GM21423 (cell line): ENCODE measurements around the gene YDJC.
"Not testable (repeated sequence)": the region's sequence is repeated elsewhere in the genome, so short reads cannot be mapped to it uniquely, and the experiment has no call there.

Experiments used
- ATAC-seq: cut with Tn5 transposase; IDR thresholded peaks from one replicate; pipeline ENCODE4 v1.9.1; 2021; ENCODE audit warnings: mild to moderate bottlenecking, moderate library complexity; ENCODE audit not compliant: unreplicated experiment

Gene YDJC

GRCh38 chr22:21611210-21611977 is 18.4 kb downstream of the YDJC start:
- no peak for ATAC-seq

GRCh38 chr22:21609556-21610157 is 20.2 kb downstream of the YDJC start:
- ATAC-seq, result not testable (repeated sequence)

DNA sequence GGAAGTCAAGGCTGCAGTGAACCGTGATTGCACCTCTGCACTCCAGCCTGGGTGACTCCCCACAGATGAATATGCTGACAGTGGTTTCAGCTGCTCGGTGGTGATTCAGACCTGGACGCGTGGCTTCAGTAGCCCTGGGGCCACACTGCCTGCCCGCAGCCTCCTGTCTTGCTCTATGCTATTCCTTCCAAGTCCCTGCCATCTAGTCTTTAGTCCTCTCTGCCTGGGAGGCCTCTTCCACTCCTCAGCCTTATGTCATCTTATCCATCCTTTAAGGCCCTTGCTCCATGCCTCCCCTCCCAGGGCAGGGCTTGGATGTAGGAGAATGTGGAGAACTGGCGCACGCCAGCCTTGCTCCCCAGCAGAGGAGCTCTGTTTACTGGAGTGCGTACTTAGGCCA is 23.0 kb downstream of the YDJC start:
- no peak for ATAC-seq

DNA sequence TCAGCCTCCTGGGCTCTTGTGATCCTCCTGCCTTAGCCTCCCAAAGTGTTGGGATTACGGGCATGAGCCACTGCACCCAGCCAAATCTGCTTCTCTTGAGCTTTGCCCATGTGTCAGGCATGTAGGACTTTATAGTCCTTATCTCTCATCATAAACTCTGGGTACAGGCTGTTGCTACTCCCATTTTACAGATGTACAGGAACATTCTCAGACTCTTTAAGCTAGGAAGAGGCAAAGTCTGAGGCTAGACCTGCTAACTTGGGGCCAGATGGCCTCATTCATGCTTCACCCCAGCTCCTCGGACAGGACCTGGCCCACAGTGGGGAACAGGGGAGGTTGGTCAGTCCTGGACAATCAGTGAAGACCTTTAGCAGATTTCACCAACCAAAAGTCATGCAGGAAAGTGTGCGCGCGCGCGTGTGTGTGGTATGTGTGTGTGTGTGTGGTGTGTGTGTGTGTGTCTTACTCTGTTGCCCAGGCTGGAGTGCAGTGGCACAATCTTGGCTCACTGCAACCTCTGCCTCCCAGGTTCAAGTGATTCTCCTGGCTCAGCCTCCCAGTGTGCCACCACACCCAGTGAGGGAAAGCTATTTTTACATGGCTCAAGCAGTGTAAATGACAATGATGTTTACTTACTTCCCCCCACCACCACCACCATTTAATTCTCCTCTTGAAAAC is 23.8 kb downstream of the YDJC start:
- no peak for ATAC-seq

GRCh38 chr22:21603973-21604372 is 25.8 kb downstream of the YDJC start:
- no peak for ATAC-seq

- no peak for ATAC-seq
These were observed 27.2 kb downstream of the YDJC start for GRCh38 chr22:21602579-21602978.

DNA sequence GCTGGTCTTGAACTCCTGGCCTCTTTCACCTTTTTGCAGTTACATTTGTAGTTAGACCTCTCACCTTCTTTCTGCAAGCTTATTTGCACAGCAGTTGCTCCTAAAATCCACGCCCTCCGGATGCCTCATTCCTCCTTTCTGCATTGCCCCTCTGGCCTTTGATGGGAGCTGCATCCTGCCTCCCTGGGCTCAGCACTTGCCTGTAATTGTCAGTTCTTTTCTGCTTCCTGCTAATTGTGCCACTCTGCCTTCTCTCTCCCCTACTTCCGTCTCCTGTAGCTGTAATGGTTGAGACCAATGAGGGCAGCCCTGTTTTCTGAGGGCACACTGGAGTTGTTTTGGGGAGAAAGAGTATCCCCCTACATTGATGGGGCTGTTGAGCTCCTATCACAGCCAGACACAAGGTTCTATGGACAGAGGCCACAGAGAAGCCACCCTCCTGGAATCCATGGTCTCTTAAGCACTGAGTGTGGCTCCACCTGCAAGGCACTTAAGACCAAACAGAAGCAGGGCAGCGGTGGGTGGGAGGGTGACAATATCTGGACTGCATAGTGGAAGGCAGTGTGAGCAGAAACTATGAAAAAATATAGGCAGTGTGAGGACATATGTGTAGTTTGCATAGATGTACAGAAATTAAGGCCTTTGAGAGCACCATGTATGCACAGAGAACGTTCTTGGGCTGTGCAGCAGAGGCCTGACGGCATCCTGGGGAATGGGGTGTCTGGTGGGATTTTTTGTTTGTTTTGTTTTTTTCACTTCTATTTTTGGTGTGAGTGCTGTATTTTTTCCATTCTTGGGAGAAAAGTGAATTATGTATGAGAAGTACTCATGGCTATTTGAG is 30.5 kb downstream of the YDJC start:
- no peak for ATAC-seq

- ATAC-seq, result no peak
These were observed 31.5 kb downstream of the YDJC start for GRCh38 chr22:21598302-21598701.

DNA sequence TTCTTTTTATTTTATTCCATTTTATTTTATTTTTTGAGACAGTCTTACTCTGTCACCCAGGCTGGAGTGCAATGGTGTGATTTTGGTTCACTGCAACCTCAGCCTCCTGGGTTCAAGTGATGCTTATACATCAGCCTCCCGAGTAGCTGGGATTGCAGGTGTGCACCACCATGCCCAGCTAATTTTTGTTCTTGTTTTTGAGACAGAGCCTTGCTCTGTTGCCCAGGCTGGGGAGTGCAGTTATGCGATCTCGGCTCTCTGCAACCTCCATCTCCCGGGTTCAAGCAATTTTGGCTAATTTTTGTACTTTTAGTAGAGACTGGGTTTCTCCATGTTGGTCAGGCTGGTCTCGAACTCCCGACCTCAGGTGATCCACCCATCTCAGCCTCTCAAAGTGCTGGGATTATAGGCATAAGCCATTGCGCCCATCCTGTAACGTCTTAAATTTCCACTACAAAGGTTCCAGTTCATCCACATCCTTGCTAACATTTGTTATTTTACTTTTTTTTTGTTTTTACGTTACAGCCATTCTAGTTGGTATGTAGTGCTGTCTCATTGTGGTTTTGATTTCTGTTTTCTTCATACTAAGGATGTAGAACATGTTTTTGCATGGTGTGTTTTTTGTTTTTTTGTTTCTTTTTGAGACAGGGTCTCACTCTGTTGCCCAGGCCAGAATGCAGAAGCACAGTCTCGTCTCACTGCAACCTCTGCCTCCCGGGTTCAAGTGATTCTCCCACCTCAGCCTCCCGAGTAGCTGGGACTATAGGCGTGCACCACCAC is 33.3 kb downstream of the YDJC start:
- ATAC-seq, result not testable (repeated sequence)

DNA sequence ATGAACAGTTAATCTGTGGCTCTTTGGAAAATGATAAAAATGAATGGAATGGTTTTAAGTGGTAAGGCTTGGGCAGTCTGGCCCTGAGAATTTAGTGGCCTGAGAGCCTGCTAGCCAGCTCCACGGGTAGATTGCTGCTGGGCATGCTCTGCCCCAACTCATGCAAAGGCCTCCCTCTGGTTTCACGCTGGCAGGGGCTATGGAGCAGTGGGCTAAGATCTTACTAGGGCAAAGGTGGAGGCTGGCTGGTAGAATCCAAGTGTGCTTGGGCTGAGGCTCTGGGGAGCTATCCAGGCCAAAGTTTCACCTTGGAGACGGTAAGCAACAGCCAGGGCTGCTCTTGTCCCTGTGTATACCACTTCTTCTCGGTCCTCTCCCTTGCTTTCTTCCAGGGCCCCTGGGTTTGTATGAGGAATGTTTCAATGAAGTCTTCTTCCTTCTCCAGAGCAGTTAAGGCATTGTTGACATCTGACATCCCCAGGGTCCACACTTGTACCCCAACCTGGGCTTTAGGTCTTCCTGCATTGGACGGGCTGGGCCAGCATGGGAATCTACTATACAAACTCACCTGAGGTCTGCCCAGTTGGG is 34.9 kb downstream of the YDJC start:
- ATAC-seq, result no peak

DNA sequence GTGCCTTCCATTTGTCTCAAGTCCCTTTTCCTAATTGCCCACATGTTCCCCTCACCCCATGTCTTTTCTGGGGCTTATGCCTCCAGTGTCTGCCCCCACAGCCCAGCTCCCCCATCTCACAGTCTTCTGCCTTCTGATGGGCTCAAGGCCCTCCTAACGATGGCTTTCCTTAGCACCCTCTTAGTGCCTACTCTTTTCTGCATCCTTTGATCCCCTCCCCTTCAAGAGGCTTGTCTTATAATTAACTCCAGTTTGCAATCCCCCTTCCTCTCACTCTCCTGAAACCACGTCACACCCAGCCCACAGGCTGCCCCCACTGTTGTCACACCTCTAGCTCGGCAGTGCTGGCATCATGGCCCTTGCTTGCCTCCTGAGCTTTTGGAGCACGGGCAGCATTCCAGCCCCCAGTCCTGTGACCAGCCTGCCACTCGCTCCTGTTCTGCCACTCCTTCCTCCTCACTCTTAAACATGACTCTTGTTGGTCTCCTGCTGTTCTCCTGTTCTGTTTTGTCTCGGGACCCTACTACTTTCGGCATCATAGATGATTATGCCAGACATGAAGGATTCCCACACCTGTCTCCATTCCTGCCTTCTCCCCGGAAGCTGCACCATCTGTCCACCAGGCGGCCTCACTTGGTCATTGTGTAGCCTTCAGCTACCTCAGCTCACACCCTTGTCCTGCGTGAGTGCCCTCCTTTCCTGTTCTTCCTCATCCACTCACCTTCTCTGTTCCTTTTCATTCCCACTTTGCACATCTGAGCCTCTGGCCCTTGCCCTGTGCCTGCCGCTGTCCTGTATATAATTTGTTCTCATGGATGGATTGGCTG is 36.2 kb downstream of the YDJC start:
- ATAC-seq, result no peak

- ATAC-seq, result no peak
These were observed 37.4 kb downstream of the YDJC start for GRCh38 chr22:21592422-21592821.

DNA sequence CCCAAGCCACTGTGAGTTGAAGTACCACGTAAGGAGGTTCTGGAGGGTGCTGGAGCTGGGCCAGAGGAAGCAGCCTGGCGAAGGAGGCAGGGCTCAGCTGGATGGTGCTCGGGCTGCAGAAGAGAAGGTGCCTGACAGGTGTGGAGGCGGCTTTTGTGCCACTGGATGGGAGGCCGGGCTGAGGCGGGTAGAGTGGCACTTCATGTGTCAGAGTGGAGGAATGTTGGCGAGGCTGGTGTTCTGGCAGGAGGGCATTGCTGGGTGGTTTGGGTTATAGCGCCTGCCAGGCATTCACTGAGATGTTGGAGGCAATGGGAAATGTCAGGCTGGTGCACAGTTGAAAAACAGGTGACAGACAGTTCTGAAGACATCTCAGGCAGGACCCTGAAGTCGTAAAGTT is 38.1 kb downstream of the YDJC start:
- no peak for ATAC-seq

- no peak for ATAC-seq
These were observed 38.8 kb downstream of the YDJC start for GRCh38 chr22:21590809-21591641.

DNA sequence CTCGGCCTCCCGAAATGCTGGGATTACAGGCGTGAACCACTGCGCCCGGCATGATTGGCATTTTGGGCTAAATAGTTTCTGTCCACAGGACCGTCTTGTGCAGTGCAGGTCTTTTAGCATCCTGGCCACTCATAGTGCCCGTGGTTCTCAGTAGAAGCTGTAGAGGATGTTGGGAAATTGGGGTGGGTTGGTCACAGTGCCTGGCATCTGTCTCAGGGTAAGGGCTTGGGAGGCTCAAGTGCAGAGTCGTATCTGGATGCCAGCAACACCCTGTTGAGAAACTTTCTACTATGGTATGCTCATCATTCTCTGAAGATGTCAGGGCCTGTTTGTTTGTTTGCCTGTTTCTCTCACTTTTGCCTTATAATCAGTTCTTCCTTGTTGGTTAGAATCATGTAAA is 40.4 kb downstream of the YDJC start:
- no peak for ATAC-seq

- peak; percentile 73 for ATAC-seq
These were observed 41.8 kb downstream of the YDJC start for GRCh38 chr22:21587803-21588611.

DNA sequence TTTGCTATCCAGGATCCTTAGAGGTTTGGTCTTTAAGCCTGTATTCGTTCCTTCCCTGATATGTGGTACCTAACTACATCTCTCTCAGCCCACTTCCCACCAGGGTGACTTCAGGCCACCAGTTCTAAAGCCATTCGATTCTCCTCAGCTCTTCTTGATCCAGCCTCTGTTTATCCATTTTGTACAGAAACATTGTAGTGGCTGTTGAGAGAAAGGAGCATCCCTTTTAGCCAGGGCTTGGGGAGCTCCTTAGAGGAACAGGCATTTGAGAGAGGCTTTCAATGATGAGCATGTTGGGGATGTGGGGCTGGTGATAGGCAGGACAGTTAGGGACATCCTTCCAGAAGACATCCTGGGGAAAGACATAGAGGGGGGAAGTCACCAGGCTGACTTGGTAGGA is 44.4 kb downstream of the YDJC start:
- no peak for ATAC-seq
